ENCODE measurements around the gene STMP1. TPM values are rescaled to one million over a fixed set of nuclear protein-coding genes. Genes with fewer than 3 reads are reported as not detected.

Gene STMP1
- total RNA-seq, 1 experiment from 2014 or later, result 38.4 TPM

- no CpG with 5 or more reads among the region's 21 CpGs for WGBS (ENCODE audit: extremely low coverage, insufficient read length, low lambda C conversion rate)
Observed at GRCh38 chr7:135721198-135721820, 59.0 kb downstream of the STMP1 start.

More at GRCh38 chr7:135721198-135721820, 59.0 kb downstream of the STMP1 start:
- no peak overlapping the region for H3K4me2 ChIP-seq (ENCODE audit: insufficient read depth, insufficient read length, low read length)
- no peak overlapping the region for H3K14ac ChIP-seq (ENCODE audit: insufficient read depth, low read length)
- TF ChIP-seq CTCF (conservative IDR thresholded peaks at IDR 0.05), result no peak
- H2AFZ ChIP-seq (ENCODE audit: low read length), result no peak overlapping the region
- Mint-ChIP-seq H3K27me3 (ENCODE audit: low read depth) (peaks cover 3% of the 10 kb centered on the region; the same call in 1 of the 2 replicates), H3K9me3 (no peaks in the 10 kb centered on the region), H3K4me3 (no peak overlapping the region), H3K27ac (peak overlapping the region in 1 of 3 experiments; percentile 52; a peak in 1 of 7 replicates), H3K36me3 (ENCODE audit: insufficient read depth in 1 of 3, low read depth in 3 of 3) (no peaks in the 10 kb centered on the region), H3K4me1 (peaks cover 13 to 15% of the 10 kb centered on the region in 2 experiments)
- H3K23ac ChIP-seq (ENCODE audit: insufficient read length, low read depth, low read length), result no peak overlapping the region
- no peaks in the 10 kb centered on the region for H3K79me1 ChIP-seq (ENCODE audit: insufficient read depth, low read depth, low read length, poor library complexity, severe bottlenecking)
- no peaks in the 10 kb centered on the region for H3K9me3 ChIP-seq (ENCODE audit: control insufficient read depth, low read depth, low read length)
- no peak overlapping the region for H4K5ac ChIP-seq (ENCODE audit: insufficient read length, low read depth, low read length)
- H2AK5ac ChIP-seq (ENCODE audit: insufficient read length, low read length), result no peak overlapping the region
- H3K4ac ChIP-seq (ENCODE audit: low read depth, low read length), result no peak overlapping the region
- no peak overlapping the region for H3T11ph ChIP-seq (ENCODE audit: low read length)
- H4K8ac ChIP-seq (replicated peaks; ENCODE audit: insufficient read length, low read depth, low read length), result no peak overlapping the region
- H2BK120ac ChIP-seq (ENCODE audit: low read depth, low read length, poor library complexity, severe bottlenecking), result no peak overlapping the region
- H3K27ac ChIP-seq (ENCODE audit: insufficient read length, low read depth, low read length), result no peak overlapping the region
- no peaks in the 10 kb centered on the region for H3K4me1 ChIP-seq (ENCODE audit: insufficient read depth, low read length)
- no peak overlapping the region for H2BK20ac ChIP-seq (ENCODE audit: low read depth, low read length, poor library complexity, severe bottlenecking)
- H2BK15ac ChIP-seq (ENCODE audit: low read depth, low read length), result no peak overlapping the region
- no peak overlapping the region for H2BK5ac ChIP-seq (ENCODE audit: insufficient read length, low read length)
- no peaks in the 10 kb centered on the region for H3K79me2 ChIP-seq (ENCODE audit: insufficient read depth, low read length)
- H3K23me2 ChIP-seq (ENCODE audit: insufficient read length, low read depth, low read length, poor library complexity, severe bottlenecking), result no peaks in the 10 kb centered on the region
- H4K91ac ChIP-seq (ENCODE audit: insufficient read length, low read depth, low read length), result no peak overlapping the region
- H3K56ac ChIP-seq (ENCODE audit: insufficient read length, low read depth, low read length), result no peak overlapping the region
- no peaks in the 10 kb centered on the region for H4K20me1 ChIP-seq (ENCODE audit: control insufficient read depth, insufficient read depth, insufficient read length)
- no peak overlapping the region for H2BK12ac ChIP-seq (ENCODE audit: insufficient read length, low read depth, low read length)
- H3K9ac ChIP-seq (ENCODE audit: extremely low read depth, insufficient read length, low read length), result no peak overlapping the region
- H3K27me3 ChIP-seq (ENCODE audit: insufficient read depth, low read length), result no peaks in the 10 kb centered on the region
- DNase-seq, result no peak
- no peak overlapping the region for H3K18ac ChIP-seq (ENCODE audit: insufficient read length, low read depth, low read length)

Data from H9 (cell line).